ENCODE results near the gene PAPPA.

Gene PAPPA

DNA sequence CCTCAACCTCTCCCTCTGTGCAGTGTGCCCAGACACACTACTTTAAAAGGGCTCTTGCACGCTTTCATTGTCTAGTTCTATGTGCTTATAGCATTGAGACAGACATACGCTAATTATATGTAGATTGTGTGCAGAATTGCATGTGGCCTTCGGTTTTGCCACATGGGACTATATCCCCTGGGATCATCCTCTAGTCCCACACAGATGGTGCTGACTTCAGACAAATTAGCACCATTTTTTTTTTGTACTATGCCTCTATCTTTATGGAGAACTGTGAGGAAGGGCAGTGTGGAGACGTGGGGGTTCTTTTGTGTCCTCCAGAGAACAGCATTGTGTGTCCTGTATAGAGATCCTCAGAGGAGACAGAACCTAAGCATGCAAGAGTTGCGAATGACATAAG, 29.3 kb downstream of the PAPPA start:
- no peak for DNase-seq

DNA sequence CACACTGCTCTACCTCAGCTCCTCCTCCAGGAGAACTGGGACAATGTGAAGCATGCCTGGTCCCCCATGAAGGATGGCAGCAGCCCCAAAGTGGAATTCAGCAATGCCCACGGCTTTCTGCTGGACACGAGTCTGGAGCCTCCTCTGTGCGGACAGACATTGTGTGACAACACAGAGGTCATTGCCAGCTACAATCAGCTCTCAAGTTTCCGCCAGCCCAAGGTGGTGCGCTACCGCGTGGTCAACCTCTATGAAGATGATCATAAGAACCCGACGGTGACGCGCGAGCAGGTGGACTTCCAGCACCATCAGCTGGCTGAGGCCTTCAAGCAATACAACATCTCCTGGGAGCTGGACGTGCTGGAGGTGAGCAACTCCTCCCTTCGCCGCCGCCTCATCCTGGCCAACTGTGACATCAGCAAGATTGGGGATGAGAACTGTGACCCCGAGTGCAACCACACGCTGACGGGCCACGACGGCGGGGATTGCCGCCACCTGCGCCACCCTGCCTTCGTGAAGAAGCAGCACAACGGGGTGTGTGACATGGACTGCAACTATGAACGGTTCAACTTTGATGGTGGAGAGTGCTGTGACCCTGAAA, 34.1 kb downstream of the PAPPA start:
- DNase-seq = no peak

DNA sequence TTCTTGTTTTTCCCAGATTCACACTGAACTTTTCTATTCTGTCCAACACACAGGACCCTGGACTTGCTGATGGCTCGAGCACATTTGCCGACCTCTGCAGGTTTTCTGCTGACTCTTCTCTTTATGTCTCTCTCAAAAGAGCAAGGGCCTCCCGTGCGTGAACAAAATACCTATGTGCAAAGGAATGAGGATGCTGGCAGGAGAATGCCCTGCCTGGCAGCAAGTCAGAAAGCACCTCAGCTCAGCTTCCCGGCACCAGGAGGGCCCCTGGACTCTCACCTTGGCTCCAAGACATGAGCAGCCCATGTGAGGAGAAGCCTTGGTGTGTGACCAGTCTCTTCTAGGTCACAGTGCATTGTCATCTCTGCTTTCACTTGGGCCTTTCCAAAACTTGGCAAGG, 36.1 kb downstream of the PAPPA start:
- no peak for DNase-seq

DNA sequence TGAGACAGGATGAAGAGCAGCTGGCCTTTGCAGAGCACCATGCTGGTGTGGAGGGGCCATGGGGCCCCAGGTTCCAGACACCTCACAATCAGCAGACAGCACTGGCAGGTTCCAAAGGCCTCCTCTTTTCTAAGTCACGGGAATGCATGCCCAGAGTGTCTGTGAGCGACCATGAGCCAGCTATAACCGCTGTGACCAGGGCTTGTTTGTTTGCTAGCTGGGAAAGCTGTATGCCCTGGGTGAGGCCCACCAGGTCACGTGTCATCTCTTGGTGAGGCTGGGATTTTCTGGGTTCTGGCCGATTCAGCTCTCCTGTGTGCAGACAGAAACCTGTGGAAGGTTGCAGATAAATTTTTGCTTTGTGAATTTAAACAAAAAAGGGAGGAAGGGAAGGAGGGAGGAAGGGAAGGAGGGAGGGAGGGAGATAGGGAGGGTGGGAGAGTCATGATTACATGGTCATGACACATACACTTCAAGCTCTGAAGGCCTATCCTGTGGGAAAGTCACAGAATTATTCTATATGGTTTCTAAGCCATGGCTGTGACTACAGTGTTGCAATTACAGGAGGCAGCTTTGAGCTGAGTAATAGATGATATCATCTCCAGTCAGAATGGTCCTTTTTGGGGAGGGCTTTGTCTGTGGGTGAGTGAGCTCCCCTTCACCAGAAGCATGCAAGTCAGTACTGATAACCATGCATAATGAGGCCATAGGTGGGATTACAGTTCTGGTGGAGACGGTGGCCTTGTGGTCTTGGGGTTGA, 37.2 kb downstream of the PAPPA start:
- DNase-seq = no peak

DNA sequence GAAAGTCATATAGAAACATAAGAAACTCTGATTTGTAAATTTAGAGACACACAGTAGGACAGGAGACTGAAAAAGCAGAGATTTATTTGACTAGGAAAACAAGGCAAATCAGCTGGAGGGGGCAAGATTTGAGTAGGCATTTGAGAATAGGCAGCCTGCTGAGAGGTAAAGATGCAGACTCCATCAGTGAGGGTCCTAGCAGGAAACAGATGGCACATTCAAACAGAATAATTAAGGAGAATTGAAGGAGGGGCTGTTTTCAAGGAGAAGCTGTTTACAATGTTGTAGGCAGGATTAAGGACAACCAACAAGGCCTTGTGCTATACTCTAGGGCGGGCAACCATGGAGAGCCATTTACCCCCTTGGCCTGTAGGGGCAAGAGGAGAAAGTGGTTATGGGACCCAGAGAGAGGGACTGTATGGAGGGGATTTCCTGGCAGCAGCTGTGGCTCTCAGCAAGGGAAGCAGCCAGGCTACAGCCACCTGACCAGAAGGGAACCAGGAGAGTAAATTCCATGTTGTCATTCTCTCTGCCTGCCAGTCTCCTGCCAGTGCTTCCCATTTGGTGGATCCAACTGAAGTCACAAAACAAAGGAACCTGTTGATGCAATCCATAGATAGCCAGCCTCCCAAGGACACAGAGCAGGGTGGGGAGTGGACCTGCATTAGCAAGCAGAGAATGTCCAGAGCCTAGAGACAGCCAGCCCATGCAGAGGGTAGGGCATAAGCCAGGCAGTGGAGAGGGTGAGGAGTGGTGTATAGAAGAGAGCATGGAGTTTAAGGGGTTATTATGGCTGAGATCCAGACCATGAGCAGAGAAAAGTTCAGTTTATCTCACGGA, 38.2 kb downstream of the PAPPA start:
- no peak for DNase-seq

DNA sequence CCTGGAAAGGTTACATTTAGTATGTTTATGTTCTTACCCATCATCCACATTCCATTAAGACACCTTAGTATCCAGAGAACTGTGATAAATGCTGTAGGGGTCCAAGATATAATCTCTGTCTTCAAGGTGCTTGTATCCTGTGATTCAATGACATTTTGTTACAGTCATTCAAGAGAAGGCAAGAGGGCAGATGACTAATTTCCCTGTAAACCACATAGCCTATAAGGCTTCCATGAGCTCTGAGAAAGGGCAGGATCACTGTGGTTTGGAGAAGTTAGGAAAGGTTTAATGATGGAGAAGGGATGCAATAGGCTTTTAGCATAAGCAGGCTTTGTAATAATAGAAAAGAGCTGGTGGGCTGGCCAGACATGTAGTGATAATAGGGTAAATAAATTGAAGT, 40.0 kb downstream of the PAPPA start:
- DNase-seq = no peak

DNA sequence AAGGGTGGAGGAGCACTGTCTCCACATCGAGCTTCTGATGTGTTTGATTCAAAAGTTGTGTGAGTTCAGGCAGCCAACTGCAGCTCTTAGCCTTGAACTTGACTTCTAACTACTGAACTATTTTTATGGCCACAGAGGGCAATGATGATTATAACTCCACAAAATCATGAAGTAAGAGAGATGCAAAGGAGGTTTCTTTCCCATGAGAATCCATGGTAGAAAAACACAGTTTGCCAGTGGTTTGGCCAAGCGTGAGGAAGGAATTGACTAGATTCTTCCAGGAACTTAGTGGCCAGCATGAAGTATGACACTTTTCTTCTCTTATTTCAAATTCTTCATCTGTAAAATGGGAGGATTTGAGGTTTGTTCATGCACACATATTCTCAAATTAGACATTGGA, 43.2 kb downstream of the PAPPA start:
- DNase-seq = no peak

DNA sequence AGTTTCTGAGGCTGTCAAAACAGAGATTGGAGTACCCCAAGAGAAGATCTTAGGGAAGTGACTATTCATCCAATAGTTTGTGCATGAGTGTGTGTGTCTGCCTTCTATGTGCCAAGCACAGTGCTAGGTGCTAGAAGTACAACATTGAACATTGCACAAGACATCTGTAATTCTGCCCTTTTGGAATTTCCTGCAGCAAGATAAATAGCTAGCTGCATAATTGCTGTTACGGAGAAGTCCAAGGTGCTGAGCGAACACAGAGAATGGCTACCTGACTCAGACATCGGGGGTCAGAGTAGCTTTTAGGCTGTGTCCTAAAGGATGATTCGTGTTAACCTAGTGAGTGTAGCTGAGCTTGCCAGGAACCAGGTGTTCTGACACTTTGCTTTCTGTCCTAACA, 44.8 kb downstream of the PAPPA start:
- no peak for DNase-seq

DNA sequence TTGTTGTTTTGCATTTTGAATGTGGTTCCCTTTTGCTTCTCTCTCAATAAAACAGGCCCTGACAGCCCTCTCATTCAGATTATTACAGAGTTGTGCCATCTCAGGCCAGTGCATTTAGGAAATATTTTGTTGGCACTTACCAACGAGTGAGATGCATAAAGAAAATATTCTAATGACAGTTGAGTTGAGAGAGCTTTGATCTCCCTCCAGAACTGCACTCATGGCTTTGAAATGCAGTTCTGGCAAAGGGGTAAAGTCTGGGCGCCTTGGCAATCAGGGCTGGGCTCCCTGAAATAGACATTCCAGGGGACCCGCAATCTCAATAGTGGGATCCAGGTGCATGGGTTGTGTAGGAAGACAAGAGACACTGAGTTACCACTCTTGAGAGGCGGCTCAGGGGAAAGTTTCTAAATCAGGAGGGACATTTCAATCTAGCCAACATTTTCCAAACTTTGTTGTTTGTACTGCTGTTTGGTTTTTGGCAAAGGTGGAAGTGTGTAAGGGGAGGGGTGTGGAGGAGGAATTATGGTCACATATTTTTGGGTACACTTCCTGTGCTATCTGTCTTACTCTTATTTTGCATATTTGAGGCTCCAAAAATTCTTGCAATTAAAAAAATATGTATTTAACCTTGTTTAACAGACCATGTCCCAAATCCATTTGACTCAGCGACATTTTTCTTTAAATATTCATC, 48.8 kb downstream of the PAPPA start:
- no peak for DNase-seq

DNA sequence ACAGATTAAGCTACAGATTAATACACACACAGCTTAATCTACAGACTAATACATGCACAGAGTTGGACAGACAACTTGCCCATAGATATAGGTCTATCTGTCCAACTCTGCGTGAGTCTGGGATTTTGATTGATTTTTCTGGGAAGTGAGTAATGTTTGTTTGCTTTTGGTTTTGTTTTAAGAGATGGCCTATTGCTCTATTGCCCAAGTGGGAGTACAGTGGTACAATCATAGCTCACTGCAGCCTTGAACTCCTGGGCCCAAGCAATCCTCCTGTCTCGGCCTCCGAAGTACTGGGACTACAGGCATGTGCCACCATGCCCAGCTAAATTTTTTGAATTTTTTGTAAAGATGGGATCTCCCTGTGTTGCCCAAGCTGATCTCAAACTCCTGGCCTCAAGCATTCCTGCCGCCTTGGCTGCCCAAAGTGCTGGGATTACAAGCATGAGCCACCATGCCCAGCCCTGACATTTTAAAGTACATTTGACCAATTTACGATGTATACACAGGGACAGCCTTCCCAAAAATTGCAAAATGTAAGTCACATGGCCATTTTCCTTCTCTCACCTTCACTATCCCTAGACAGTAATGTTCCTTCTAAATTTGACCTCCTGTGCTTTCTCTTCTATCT, 50.8 kb downstream of the PAPPA start:
- no peak for DNase-seq

DNA sequence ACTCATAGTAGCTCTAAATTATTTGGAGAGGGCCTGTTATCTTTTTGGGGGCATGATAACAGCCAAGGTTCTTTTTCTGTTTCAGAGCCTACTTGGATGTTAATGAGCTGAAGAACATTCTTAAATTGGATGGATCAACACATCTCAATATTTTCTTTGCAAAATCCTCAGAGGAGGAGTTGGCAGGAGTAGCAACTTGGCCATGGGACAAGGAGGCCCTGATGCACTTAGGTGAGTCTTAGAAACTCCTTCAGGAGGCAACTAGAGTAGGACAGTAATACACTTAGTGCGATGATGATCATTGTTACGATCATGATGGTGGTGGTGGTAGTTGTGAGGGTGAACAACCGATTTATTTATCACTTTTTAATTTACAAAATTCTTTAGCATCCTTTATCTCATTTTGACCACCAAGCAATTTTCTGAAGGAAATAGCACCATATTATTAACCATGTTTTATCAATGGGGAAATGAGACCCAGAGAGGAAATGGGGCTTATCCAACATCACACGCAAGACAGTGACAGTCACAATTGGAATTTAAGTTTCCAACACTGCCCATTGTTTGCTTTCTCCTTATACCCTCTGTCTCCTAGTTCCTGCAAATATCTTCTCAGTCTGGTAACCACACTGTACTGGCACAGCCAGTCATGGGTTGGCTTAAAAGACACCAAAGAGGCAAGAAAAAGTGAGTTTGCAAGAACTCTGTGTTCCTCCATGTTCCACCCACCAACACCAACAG, 54.0 kb downstream of the PAPPA start:
- no peak for DNase-seq

DNA sequence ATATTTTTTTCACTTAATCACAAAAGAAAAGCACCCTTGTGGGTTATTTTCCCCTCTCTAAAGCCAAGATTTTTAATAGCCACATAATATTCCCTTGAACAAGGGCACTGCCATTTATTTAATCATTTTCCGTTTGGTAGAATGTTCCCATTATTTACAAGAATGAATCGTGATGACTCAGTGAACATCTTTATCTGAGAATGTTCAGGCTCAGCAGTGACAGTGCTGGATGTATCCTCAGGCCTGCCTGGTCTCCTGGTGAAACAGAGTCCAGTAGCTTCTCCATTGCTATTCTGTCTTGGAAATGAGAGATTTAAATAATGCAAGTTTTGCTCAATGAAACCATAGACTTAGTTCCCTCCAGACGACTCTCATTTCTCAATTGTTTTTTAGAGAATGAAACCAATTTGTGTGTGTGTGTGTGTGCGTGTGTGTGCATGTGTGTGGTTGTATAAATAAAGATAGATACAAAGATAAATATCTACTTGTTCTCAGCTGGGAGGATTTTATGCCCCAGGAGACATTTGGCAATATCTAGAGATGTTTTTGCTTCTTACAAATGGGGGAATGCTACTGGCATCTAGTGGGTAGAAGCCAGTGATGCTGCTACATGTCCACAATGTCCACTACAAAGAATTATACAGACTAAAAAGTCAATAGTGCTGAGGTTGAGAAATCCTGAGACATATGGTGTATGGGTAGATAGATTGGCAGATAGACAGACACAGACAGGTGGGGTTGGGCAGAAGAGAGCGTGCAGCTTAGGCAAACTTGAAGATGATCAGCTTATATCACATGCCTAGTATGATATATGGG, 55.0 kb downstream of the PAPPA start:
- no peak for DNase-seq

DNA sequence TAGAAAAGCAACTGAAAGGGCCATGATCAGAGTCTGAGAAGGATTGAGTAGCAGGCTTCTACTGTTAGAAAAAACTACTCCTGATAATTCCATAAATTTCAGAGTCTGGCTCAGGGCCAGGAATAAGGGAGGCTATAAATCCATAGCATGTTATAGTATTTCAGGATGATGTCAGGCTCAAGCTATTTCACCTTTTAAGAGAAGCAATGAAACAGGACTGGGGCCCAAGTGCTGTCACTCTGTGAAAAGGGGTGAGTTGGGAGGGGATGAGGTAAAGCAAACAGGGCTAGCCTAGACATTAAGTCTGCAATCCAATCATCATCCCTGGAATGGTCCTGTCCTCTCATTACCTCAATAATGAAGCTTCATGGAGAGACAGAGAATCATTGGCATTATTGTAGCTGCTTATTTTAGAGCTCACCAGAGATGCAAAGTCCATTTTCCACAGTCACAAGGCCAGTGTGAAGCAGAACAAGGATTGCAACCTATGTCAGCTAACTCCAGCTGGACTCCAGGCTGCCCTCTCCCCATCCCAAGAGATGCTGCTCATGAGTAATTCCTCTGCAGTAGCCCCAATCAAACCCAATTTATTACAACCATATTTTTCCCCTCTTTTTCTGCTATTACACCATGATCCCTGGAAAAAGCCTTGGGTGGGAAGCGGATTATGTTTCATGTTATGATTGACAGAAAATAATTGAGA, 56.0 kb downstream of the PAPPA start:
- DNase-seq = no peak

DNA sequence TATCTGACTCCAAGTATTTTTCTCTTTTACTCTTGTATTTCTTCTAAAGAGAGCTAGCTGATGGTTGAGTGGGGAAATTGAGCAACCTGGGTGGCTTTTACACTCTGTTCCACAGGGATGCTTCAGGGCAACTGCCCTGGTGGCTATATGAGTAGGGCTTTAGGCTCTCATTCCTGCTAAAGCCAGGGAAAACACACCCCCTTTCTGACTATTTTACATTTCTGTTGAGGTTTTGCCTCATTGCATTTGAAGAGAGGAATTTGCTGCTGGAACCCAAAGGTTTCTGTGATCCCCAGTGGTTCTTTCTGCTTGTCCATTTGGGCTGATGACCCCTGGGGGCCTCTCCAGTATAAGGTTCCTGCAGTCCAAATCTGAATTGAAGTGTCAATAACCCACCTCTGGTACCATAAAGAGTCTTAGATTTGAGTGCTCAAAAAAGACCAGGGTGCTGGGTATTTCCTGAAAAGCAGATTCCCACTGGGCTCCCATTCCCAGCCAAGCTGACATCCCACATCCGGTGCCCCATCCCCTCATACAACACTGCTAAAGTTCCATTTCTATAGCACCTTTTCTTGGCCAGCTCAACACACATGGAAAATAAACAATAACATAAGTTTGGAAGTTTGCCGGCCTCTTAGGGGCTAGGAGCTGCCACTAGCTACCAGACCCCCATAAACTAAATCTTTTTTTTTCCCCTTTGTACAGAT, 59.5 kb downstream of the PAPPA start:
- no peak for DNase-seq

DNA sequence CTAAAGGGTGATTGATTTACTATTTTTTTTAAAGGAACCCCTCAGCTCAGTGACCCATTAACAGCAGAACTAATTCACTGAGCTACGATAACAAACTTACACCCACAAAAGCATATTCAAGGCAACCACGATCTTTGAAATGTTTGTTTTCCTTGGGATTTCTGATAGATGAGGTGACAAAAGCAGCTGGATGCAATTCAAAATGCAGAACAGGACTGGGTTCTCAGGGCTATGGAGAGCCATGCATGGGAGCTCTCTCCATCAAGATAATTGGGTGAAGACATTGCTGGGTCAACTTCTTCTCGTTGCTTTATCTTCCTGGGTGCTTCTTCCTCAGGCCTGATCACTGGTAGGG, 60.1 kb downstream of the PAPPA start:
- DNase-seq = no peak

DNA sequence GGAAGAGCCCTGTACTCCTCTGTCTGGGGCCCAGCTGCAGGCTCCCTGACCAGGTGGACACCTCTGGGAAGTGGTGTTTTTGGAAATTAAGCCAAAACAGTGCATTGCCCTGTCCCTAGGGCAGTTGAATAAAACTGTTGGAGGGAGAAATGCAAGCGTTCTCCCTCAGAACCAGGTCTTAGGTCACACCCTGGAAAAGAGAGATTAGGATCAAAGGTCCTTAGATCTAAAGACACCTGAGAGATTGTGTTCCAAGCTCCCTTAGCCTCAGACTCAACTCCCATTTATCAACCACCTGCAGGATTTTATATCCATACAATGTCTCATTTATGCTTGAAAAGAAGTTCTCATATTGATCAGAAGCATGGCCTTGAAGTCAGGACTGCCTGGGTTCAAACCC, 64.8 kb downstream of the PAPPA start:
- no peak for DNase-seq

DNA sequence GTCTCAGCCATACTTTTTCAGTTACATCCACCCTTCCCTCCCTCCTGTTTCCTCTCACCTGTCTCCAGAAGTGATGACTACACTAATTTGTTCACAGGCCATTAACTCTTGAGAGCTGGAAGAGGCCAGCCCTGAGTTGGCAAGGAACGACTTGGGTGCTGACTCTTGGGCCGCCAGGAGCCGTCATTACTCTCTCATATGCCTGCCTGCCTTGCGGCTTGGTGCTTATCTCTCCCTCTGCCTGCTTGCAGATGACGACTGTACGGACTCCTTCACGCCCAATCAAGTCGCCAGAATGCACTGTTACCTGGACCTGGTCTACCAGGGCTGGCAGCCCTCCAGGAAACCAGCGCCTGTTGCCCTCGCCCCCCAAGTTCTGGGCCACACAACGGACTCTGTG, 66.1 kb downstream of the PAPPA start:
- no peak for DNase-seq

DNA sequence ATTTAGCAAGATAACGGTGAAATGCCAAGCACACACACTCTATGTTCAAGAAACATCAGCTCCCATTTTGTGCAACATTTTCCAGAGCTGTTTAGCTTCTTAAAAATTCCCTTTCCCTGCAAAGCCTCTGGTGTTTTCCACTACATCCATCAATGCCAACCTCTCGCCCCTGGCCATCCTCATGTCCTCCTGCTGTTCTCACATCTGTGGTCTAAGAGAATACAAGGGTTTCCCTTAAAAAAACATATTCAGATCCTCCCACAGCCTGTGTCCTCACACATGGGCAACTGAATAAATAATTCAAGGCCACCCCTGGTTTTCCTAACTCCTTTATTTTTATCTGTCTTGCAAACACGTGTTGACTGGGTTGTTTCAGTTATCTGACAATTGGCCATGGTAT, 70.3 kb downstream of the PAPPA start:
- DNase-seq = no peak

DNA sequence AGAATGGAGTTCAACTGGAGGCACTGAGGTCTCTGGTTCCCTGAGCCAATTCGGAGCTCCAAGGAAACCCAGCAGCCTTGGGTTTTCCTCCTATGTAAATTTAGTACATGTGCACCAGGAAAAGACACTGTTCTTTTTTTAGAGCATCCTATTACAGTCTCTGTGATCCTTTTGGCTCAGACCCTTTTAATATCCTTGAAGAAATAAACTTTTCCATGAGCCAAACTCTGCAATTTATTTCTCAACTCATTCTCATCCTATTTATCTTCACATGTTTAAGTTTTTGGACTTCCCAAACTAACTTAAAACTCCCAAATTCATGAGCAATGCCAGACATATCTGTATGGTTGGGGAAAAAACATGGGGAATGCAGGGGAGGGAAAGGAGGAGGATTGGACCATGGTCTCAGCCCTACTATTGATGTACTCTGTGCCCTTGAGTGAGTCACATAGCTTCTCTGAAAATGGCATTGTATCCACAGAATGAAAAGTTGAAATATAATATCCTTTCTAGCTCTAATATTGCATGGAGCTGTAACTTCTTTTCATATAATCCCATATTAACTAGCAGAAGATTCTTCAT, 76.6 kb downstream of the PAPPA start:
- no peak for DNase-seq

Measured in stimulated activated CD4-positive, alpha-beta T cell treated with anti-CD3 and anti-CD28 coated beads, Interleukin-4, amount 100 ng/mL, for 24 hours (primary cell).